Left ventricle myocardium superior (tissue), 1 donor: Measurements from ENCODE around the gene PEAR1. TPM values are rescaled to one million over a fixed set of nuclear protein-coding genes. Genes with fewer than 3 reads are reported as not detected.

Experiments used
- ATAC-seq: fragments of 200-7000 bp; cut with Tn5 transposase; one replicate; pipeline ENCODE4 v1.9.1; 2020; ENCODE audit warnings: mild to moderate bottlenecking, moderate library complexity
- DNase-seq: peaks from one replicate; pipeline ENCODE4 v3.0.0-alpha.2; 2020
- intact Hi-C: fragments of 100-400 bp; cut with micrococcal nuclease; formaldehyde crosslinking; loops from one replicate; pipeline ENCODE4 v1.11.0; 2022
- total RNA-seq: library from RNA; stranded (reverse); fragmentation: NEBNext Ultra II Directional; extraction: Animal tissue kit (Norgen Biotek cat#: 25700); gene quantifications from one replicate; pipeline ENCODE4 v1.2.1, GENCODE V29; 2021
- donor health status: DM: no; HTN: yes; CAD: no; lungs with severe emphysema.

Gene PEAR1
- total RNA-seq, 1 donor from 2014 or later, result 8.2 TPM

DNA sequence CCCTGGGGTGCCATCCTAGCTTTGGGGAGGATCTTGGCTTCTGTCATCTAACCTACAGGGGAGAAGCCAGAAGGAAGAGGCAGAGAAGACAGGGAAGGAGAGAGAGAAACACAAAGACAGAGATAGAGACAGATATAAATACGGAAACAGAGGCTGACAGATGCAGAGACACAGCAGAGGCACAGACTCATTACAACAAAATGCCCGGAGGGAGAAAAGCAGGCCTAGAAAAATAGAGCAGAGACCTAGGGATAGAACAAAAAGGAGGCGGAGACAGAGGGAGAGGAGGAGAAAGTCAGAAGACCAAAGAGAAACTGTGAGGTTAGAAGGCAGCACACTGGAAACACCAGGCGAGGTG is 1.9 kb downstream of the PEAR1 start:
- intact Hi-C loops, result no loop called here
- DNase-seq (no peak), ATAC-seq (no peak)

DNA sequence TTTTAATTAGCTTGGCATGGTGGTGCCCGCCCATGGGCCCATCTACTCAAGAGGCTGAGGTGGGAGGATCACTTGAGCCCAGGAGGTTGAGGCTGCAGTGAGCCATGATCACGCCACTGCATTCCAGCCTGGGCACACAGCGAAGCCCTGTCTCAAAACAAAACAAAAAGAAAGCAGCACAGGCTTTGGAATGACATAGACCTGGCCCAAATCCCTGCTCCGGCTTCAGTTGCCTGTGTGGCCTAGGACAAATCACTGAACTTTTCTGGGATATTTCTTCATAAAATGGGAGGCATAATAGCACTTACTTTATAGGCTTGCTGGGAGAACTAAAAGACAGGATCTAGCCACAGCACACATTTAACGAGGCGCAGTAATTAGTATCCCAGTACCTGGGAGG is 2.4 kb downstream of the PEAR1 start:
- ATAC-seq (no peak), DNase-seq (no peak)
- intact Hi-C loops, result no loop called here

DNA sequence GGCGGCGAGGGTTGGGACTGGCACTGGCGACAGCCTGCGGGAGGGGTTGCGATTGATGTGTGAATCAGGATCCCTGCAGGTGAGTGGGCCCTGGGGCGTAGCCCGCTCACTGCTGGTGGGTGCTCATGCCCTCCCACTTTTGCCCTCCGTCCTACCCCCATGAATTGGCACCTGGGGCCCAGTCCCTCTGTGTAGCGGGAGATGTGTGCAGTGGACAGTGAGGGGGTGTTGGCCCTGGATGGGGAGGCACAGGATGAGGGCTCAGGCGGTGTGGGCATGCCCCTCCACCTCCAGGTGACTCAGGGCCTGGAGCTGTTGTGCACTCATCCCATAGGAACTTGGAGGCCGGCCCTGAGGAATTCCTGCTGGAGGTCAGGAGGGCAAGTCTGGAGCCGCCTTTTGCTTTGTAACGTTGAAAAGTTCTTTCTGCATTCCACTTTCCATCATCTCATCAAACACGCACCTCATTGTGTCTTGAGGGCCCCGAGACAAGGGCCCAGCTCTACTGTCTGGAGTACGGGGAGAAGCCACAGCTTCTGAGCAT is 3.0 kb downstream of the PEAR1 start:
- no peak for DNase-seq
- intact Hi-C loops, result no loop called here
- ATAC-seq, result no peak

DNA sequence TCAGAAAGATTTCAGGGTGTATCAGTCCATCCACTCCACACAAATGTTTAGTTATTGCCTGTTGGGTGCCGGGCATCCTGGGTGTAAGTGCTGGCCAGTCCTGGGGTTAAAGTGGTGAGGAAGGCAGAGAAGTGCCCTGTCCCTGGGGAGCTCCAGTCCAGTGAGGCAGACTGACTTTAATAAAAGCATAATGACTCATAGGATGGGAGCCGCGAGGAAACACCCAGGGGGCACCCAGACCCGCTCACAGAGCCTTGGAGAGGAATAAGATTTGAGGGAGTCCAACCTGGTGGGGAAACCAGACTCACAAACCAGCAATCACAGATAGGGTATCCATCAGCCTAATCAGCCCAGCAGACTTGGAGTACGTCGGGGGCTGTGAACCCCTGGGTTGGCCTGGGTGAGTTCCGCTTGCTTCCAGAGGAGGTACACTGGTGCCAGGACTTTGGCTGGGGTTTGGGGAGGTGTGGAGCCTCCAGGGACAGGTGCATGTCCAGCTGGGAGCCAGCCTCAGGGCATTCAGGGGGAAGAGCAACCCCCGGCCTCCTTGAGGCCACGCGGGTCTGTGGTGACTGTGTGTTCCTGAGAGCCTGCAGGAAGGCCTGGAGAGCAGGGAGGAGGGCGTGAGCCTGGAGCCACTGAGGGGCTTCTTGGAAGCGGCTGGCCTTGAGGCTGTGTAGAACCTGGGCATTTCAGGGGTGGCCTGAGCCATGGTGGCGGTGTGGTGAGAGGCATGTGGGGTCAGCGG is 3.7 kb downstream of the PEAR1 start:
- no peak for ATAC-seq
- intact Hi-C loops, result no loop called here
- DNase-seq, result no peak

DNA sequence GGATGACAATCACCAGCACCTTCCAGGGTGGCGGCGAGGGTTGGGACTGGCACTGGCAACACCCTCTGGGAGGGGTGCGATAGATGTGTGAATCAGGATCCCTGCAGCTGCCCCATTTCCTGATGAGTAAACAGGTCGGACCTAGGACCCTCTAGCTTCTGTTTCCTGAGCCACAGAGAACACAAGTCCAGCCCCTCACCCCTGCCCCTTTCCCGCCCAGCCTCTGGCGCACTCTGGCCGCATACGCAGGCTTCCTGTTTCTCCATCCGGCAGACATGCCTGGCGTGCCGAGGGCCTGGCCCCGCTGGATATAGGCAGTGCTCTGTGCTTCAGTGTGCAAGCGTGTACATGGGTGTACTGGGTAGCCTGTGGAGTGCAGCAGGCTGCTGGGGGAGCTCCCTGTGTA is 4.6 kb downstream of the PEAR1 start:
- DNase-seq, result peak; percentile 74
- ATAC-seq, result peak; percentile 35
- intact Hi-C loops, result no loop called here

DNA sequence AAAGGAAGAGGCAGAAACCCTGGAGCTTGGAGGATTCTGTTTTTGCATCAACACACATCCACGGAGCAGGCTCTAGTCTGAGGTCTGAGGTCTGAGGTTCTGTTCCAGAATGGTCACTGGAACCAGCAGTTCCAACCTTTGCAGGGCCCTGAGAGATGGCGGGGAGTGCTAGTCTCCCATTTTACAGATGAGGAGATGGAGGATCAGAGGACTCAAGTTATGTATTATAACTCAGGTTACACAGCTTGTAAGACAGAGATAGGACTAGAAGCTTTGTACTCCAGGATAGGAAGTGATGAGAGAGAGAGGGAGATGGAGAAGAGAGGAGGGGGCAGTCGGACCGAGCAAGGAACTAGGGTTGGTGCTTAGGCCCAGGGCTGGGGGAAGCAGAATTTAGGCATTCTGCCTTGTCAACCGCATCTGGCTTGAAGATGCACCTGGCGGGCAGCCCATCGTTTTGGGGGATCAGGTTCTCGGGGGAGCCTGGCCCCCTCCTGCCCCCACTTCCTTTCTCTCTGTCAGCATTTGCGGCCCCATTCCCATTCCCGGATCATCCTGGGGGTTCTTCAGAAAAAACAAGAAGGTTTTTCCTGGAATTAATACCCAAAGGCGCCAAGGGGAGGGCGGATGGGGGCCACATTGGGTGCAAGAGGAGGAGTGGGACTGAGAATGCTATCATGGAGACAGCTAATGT is 5.6 kb downstream of the PEAR1 start:
- ATAC-seq (no peak), DNase-seq (no peak)
- intact Hi-C loops, result no loop called here

DNA sequence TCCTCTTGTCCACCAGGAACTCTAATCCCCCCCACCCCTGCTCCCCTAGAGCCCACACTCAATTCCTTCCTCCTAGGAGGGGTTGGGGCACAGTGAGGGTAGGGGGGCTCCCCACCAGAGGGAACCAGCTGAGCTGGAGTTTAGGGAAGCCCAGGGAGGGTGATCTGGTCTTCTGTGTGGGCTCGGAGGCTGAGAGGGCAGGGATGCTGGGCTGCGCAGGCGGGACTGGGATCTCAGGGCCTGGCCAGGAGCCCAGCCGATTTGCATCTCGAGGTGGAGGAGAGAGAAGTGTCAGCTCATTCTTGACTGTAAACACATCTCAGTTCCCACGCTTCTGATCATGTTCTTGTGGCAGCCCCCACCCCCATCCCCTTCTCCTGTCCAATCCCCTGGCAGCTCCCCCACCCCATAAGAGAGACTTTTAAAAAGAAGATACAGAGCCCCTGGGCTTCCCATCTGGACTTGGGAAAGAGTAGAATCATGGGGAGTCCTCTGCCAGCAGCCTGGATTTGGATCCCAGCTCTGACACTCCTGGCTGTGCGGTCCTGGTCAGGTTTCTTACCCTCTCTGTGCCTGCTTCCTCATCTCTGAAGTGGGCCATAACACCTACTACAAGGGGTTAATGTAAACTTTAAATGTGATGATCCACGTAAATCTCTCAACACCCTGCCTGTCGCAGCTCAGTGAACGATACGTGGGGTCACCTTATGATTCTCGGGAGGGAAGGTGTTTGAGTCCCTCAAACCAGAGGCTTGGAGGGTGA is 6.6 kb downstream of the PEAR1 start:
- ATAC-seq (no peak), DNase-seq (no peak)
- intact Hi-C loops, result no loop called here

DNA sequence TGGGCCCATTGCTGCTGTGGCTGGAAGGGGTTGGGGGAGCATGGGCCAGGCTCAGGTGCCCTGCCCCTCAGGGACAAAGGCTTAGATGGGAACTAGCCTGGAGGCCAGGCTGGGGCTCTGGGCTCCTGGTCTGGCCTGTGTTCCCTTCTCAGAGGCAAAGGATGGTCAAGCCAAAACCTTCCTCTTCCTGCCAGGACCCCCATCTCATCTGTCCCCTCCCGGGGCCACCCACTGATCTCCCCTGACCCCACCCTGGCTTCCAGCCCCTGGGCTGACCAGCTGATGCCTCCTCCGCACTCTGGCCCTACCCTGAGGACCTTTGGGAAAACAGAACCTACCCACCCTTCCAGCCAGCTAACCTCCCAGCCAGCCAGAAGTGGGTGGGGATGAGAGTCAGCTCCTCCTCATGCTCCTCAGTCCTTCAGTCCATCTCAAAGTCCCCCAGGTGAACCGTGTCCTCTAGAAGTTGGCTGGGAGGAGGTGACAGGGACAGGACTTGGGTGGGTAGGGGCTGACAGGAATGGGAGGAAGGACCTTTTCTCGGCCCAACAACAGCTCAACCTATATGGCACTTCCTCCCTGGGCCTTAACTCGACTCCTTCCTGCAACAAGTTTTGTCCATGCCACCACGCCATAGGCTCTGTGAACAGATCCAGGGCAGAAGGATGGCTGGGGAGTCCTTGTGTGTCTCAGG is 7.5 kb downstream of the PEAR1 start:
- DNase-seq, result no peak
- intact Hi-C loops, result no loop called here
- peak; percentile 2 for ATAC-seq

DNA sequence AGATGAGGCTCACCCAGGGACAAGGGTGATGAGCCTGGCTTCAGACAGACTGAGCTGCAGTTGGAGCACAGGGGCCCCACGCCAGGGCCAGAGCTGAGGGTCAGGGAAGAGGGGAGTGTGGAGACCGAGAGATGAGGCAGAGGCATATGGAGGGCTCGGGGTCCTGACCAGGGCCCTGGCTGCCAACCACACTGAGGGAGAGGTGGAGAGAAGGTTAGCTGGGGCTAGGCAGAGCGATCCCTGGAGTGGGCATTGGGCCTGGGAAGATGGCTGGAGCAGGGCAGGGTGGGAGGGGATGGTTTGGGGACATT is 8.0 kb downstream of the PEAR1 start:
- intact Hi-C loops, result no loop called here
- DNase-seq (no peak), ATAC-seq (no peak)

DNA sequence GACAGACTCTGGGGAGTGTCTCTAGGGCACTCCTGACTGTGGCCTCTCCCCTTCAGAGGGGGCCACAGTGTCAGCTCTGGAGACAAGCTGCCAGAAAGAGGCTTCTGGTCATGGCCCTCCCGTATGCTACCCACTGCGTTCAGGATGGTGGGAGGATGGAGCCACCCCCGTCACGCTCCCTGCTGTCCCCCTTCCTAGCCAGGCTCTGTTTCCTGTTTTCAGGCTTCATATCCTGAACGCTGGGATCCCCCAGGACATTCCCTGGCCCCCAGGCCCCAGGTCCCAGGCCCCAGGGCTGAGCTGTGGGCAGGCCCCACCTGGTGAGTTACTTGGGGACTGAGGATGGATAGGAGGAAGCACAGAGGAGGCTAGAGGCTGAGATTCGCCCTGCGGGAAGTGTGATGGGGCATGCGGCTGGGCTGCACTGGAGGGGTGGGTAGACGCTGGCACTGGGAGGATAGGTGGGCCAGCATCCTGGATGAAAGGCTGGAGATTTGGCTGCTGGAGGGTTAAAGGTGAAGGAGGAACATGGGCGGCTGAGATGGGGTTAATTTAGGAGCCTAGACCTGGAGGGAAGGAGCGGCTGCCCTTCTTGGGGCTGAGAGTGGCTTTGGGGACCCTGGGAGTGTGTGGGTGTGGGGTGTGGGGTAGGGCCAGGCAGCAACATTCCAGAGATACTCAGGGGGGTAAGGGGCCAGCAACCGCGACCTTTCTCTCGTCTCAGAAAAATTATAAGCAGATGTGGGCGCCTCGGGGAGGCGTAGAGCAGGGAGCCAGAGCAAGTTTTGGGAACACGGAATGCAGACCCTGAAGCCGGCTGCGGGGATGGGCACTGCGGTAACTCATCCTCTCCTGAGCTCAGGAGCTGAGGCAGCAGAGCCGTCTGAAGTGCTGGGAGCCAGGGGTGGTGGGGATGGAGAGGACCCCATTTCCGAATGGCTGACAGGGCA is 8.7 kb downstream of the PEAR1 start:
- intact Hi-C loops, result no loop called here
- no peak for ATAC-seq
- DNase-seq, result no peak

DNA sequence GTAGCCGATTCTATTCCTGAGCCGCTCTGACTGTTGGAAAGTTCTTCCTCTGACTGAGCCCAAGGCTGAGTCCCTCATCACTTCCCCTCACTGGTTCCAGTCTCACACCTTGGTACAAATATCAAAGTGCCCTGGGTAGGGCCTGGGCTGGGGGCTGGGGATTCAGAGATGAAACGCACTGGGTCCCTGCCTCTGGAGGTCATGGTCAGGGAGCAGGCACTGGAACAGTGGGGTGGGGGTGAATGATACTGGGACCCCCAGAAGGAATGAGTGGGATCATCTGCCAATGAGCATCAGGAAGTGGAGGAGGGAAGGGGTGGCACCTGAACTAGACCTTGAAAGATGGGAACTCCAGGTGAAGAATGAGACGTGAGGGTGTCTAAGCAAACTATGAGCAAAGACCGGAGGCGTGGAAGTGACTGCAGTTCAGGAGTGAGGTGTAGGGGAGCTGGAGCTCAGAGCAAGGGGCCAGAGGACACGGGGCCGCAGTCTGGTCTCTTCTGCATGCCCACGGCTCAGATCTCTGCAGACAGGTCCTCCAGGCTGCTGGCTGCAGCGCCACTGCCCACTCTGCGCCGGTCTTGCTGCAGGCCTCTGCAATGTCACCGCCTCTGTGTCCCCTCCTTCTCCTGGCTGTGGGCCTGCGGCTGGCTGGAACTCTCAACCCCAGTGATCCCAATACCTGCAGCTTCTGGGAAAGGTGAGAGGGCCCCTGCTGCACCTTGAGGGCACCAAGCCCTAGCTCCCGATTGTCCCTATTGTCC is 10.0 kb downstream of the PEAR1 start:
- DNase-seq (no peak), ATAC-seq (no peak)
- intact Hi-C loops, result no loop called here

DNA sequence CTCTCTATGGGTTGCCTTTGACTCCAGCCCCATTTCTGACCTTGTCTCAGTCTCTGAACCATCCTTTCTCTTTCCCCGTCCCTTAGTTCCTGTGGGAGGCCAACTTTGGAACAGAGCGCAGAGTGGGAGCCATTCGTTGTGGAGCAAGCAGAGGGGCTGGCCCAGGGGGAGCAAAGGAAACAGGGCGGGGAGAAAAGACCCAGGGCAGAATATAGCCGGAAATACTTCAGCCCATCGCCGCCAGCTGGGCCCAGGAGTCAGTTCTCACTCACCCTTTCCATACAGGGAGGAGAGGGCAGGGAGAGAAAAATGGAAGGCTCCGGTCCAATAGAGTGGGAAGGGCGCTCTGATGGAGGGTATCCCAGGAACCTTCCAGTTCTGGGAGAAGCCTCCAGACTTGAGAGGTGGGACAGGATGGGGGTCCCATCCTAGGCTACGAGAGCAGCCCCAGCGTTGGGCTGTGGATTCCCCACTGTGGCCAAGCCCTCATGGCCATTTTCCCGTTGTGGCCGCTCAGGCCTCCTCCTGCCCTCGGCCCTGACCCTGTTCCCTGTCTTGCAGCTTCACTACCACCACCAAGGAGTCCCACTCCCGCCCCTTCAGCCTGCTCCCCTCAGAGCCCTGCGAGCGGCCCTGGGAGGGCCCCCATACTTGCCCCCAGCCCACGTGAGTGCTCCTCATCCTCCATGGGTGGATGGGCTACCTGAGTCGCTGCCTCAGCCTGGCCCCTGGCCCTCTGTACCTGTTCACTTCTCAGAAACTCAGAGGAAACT is 10.9 kb downstream of the PEAR1 start:
- DNase-seq (no peak), ATAC-seq (peak; percentile 26)
- intact Hi-C loops, result no loop called here

DNA sequence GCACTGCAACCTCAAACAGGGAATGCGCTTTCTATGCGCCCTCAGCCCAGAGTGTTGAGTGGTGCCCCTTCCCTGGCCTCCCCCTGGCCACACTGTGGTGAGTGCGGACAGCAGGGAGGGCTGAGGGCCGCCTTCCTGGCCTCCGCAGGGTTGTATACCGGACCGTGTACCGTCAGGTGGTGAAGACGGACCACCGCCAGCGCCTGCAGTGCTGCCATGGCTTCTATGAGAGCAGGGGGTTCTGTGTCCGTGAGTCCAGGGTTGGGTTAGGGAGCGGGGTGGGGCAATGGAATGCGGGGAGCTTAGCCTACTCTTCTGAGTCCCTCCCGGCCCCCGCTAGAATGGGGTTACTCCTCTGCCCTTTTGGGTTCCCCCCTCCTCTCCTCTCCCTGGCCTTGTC is 11.7 kb downstream of the PEAR1 start:
- no peak for DNase-seq
- intact Hi-C loops, result no loop called here

DNA sequence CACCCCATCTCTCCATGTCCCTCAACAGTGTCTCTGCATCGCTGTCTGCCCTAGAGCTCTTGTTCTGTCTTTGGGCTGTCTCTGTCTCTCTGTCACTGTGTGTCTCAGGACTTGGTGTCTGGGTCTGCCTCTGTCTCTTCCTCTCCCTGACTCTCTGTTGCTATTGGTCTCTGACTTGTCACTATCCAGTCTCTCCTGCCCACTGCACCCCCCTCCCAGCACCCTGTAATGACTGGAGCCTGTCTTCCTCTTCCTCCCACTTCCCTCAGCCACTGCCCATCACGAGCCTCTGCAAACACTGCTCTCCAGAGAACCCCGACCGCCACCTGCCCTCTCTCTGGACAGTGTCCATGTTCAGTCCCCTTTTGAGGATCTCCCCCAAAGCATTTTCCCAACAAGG is 12.1 kb downstream of the PEAR1 start:
- ATAC-seq, result no peak
- no peak for DNase-seq
- intact Hi-C loops, result no loop called here

More for the DNA sequence above, 11.7 kb downstream of the PEAR1 start:
- no peak for ATAC-seq

DNA sequence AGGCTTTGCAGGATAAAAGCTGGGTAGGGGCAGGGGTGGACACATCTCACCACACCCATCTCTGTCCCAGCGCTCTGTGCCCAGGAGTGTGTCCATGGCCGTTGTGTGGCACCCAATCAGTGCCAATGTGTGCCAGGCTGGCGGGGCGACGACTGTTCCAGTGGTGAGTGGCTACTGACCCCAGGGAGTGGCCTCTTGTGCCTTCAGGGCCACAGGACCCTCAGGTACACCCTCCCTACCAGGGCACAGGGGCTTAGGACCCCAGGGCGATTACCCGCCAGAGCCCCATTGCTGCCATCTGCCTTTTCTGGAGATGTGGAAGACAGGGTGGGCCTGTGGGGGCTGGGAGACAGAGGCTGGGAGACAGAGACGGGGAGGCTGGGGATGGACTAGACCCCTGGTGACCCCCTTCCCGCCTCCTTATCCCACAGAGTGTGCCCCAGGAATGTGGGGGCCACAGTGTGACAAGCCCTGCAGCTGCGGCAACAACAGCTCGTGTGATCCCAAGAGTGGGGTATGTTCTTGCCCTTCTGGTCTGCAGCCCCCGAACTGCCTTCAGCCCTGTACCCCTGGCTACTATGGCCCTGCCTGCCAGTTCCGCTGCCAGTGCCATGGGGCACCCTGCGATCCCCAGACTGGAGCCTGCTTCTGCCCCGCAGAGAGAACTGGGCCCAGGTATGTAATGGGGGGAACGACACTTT is 12.8 kb downstream of the PEAR1 start:
- no peak for ATAC-seq
- intact Hi-C loops, result no loop called here

DNA sequence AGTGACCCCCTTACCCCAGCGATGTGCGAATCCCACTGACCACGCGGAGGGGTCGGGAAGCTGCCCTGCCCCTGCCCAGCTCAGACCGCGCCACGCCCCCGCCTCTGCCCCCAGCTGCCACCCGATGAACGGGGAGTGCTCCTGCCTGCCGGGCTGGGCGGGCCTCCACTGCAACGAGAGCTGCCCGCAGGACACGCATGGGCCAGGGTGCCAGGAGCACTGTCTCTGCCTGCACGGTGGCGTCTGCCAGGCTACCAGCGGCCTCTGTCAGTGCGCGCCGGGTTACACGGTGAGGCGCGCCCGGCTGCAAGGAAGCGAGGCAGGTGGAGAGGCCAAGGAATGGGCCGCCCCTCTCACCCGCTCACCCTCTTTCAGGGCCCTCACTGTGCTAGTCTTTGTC is 15.0 kb downstream of the PEAR1 start:
- intact Hi-C loops, result no loop called here
- DNase-seq, result no peak
- no peak for ATAC-seq

More for the DNA sequence above, 12.8 kb downstream of the PEAR1 start:
- DNase-seq, result no peak

DNA sequence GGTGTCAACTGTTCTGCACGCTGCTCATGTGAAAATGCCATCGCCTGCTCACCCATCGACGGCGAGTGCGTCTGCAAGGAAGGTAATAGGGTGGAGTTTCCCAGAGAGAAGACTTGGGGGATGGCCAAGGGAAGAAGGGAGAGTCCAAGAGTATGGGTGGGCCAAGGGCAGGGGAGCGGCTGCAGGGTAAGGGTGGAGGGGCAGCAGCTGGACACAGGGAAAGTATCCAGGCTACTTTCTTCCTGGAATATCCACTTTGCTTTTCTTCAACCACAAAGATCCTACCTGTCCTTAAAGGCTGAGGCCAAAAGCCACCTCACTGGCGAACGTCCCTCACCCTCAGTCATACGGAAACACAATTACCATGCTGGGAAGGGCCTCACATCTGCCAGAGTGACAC is 15.4 kb downstream of the PEAR1 start:
- DNase-seq (no peak), ATAC-seq (no peak)
- intact Hi-C loops, result no loop called here
